GM12864 (cell line): ENCODE results near the gene CHGA.

Source experiments
- DNase-seq: peaks from one replicate; pipeline ENCODE4 v3.0.0-alpha.2; 2011; ENCODE audit warnings: low read depth
- H3K4me3 ChIP-seq: 2 replicates; pipeline ENCODE4 v1.5.1; 2011; ENCODE audit warnings: mild to moderate bottlenecking, low read depth, low read length, control low read depth
- CTCF ChIP-seq: IDR thresholded peaks from 2 replicates; pipeline ENCODE4 v1.5.1; 2011; ENCODE audit warnings: low read depth, mild to moderate bottlenecking, moderate library complexity, low read length, control low read depth, inconsistent platforms; ENCODE audit errors: missing control alignments

Gene CHGA

GRCh38 chr14:92925446-92925845, 2.5 kb downstream of the CHGA start:
- DNase-seq = no peak
- TF ChIP-seq CTCF = no peak
- no peak overlapping the region for H3K4me3 ChIP-seq

- no peak for TF ChIP-seq CTCF
- H3K4me3 ChIP-seq = no peak overlapping the region
- no peak for DNase-seq
Measured at GRCh38 chr14:92926180-92926845, 3.4 kb downstream of the CHGA start.

GRCh38 chr14:92926931-92927330, 4.0 kb downstream of the CHGA start:
- H3K4me3 ChIP-seq = no peak overlapping the region
- DNase-seq = no peak
- no peak for TF ChIP-seq CTCF

GRCh38 chr14:92927349-92928257, 4.7 kb downstream of the CHGA start:
- no peak for DNase-seq
- H3K4me3 ChIP-seq = no peak overlapping the region
- no peak for TF ChIP-seq CTCF

- DNase-seq = no peak
- H3K4me3 ChIP-seq = no peak overlapping the region
- TF ChIP-seq CTCF = no peak
Measured at GRCh38 chr14:92928258-92928629, 5.3 kb downstream of the CHGA start.

- DNase-seq = no peak
- H3K4me3 ChIP-seq = no peak overlapping the region
- TF ChIP-seq CTCF = no peak
Measured at GRCh38 chr14:92928961-92929688, 6.2 kb downstream of the CHGA start.
